Trophoblast cell (in vitro differentiated cells and primary cell): ENCODE measurements around the gene VMP1.

Source experiments
- DNase-seq, 2 donors: peaks; one replicate each; pipeline ENCODE4 v3.0.0-alpha.2; 2016
- H2AFZ ChIP-seq: 2 replicates; pipeline ENCODE4 v1.6.1; 2013; ENCODE audit warnings: low read length, moderate library complexity, mild to moderate bottlenecking; ENCODE audit not compliant: insufficient read depth, poor library complexity
- H2AK5ac ChIP-seq: 2 replicates; pipeline ENCODE4 v1.6.1; 2013; ENCODE audit warnings: mild to moderate bottlenecking, low read length
- H2BK120ac ChIP-seq: 2 replicates; pipeline ENCODE4 v1.6.1; 2013; ENCODE audit warnings: low read length, mild to moderate bottlenecking, moderate library complexity; ENCODE audit not compliant: insufficient read depth, poor library complexity
- H2BK12ac ChIP-seq: 2 replicates; pipeline ENCODE4 v1.6.1; 2013; ENCODE audit warnings: mild to moderate bottlenecking, low read length, moderate library complexity
- H2BK5ac ChIP-seq: 2 replicates; pipeline ENCODE4 v1.6.1; 2013; ENCODE audit warnings: low read length, low read depth, moderate library complexity, mild to moderate bottlenecking; ENCODE audit not compliant: poor library complexity
- H3K14ac ChIP-seq: 2 replicates; pipeline ENCODE4 v1.6.1; 2013; ENCODE audit warnings: mild to moderate bottlenecking, low read length
- H3K18ac ChIP-seq: 2 replicates; pipeline ENCODE4 v1.6.1; 2013; ENCODE audit warnings: mild to moderate bottlenecking, low read length
- H3K23ac ChIP-seq: 2 replicates; pipeline ENCODE4 v1.6.1; 2013; ENCODE audit warnings: low read length
- H3K27ac ChIP-seq: 2 replicates; pipeline ENCODE4 v1.5.1; 2013; ENCODE audit warnings: low read depth, mild to moderate bottlenecking, inconsistent platforms, low read length, moderate library complexity
- H3K27me3 ChIP-seq: 2 replicates; pipeline ENCODE4 v1.6.1; 2013; ENCODE audit warnings: inconsistent platforms, mild to moderate bottlenecking, low read length, moderate library complexity; ENCODE audit not compliant: insufficient read depth
- H3K36me3 ChIP-seq, 2 experiments: 1 replicate in 1 of 2; 2 replicates in 1 of 2; pipeline ENCODE4 v1.6.1; 2013; ENCODE audit warnings: low read length in 2 of 2, mild to moderate bottlenecking in 2 of 2, moderate library complexity in 1 of 2; ENCODE audit not compliant: insufficient read depth in 2 of 2, control insufficient read depth in 1 of 2
- H3K4ac ChIP-seq: 2 replicates; pipeline ENCODE4 v1.6.1; 2013; ENCODE audit warnings: low read depth, mild to moderate bottlenecking, low read length, moderate library complexity
- H3K4me1 ChIP-seq, 2 experiments: 1 replicate in 1 of 2; 2 replicates in 1 of 2; pipeline ENCODE4 v1.6.1; 2013; ENCODE audit warnings: low read length in 2 of 2, mild to moderate bottlenecking in 2 of 2, moderate library complexity in 1 of 2; ENCODE audit not compliant: insufficient read depth in 2 of 2, control insufficient read depth in 1 of 2
- H3K4me2 ChIP-seq: 2 replicates; pipeline ENCODE4 v1.6.1; 2013; ENCODE audit warnings: inconsistent platforms, mild to moderate bottlenecking, low read length, moderate library complexity
- H3K4me3 ChIP-seq: 2 replicates; pipeline ENCODE4 v1.5.1; 2013; ENCODE audit warnings: mild to moderate bottlenecking, low read depth, low read length, inconsistent platforms
- H3K79me1 ChIP-seq: one replicate; pipeline ENCODE4 v1.6.1; 2013; ENCODE audit warnings: low read length
- H3K79me2 ChIP-seq: 2 replicates; pipeline ENCODE4 v1.6.1; 2013; ENCODE audit warnings: low read length, mild to moderate bottlenecking; ENCODE audit not compliant: control insufficient read depth, insufficient read depth, poor library complexity
- H3K9ac ChIP-seq: 2 replicates; pipeline ENCODE4 v1.6.1; 2013; ENCODE audit warnings: mild to moderate bottlenecking, low read length
- H3K9me3 ChIP-seq: 2 replicates; pipeline ENCODE4 v1.6.1; 2013; ENCODE audit warnings: low read depth, mild to moderate bottlenecking, control low read depth, inconsistent platforms, low read length; ENCODE audit not compliant: insufficient read depth
- H4K12ac ChIP-seq: 2 replicates; pipeline ENCODE4 v1.6.1; 2013; ENCODE audit warnings: low read depth, mild to moderate bottlenecking, low read length, moderate library complexity
- H4K8ac ChIP-seq: 2 replicates; pipeline ENCODE4 v1.6.1; 2013; ENCODE audit warnings: low read depth, mild to moderate bottlenecking, low read length, moderate library complexity
- H4K91ac ChIP-seq: one replicate; pipeline ENCODE4 v1.6.1; 2013; ENCODE audit warnings: low read depth, mild to moderate bottlenecking, low read length, moderate library complexity
- WGBS: extraction: QIAGEN DNeasy Blood & Tissue Kit; methylation state at CpG from one replicate; pipeline ENCODE4 v1.1.7; 2013; ENCODE audit warnings: missing lambda C conversion rate; ENCODE audit not compliant: insufficient read length, insufficient coverage; ENCODE audit errors: extremely low coverage; 5-methylcytosine and 5-hydroxymethylcytosine counted together

Gene VMP1

GRCh38 chr17:59830846-59831486 is 123.5 kb downstream of the VMP1 start:
- Histone ChIP-seq H2BK120ac (no peak overlapping the region), H2BK5ac (no peak overlapping the region), H3K27me3 (no peaks in the 10 kb centered on the region), H3K4ac (no peak overlapping the region), H4K12ac (no peak overlapping the region), H3K9ac (no peak overlapping the region), H3K9me3 (no peaks in the 10 kb centered on the region), H4K91ac (peak overlapping the region; percentile 26), H3K23ac (no peak overlapping the region), H3K27ac (no peak overlapping the region), H2AK5ac (peak overlapping the region; percentile 72), H3K4me1 (peaks cover 3 to 10% of the 10 kb centered on the region in 2 experiments), H3K4me2 (no peak overlapping the region), H3K18ac (no peak overlapping the region), H2AFZ (no peak overlapping the region), H3K79me1 (peaks cover 16% of the 10 kb centered on the region), H3K4me3 (no peak overlapping the region), H3K79me2 (no peaks in the 10 kb centered on the region), H3K14ac (peak overlapping the region; percentile 32), H2BK12ac (peak overlapping the region; percentile 86), H3K36me3 (peaks cover 0 to 7% of the 10 kb centered on the region in 2 experiments), H4K8ac (no peak overlapping the region)
- DNase-seq: no peak
- no CpG with 5 or more reads among the region's 1 CpG for WGBS

GRCh38 chr17:59832883-59833379 is 125.5 kb downstream of the VMP1 start:
- no CpG with 5 or more reads among the region's 4 CpGs for WGBS
- Histone ChIP-seq H3K36me3 (peaks cover 0 to 4% of the 10 kb centered on the region in 2 experiments), H3K79me2 (no peaks in the 10 kb centered on the region), H3K9ac (no peak overlapping the region), H4K12ac (no peak overlapping the region), H4K91ac (no peak overlapping the region), H2BK120ac (no peak overlapping the region), H2BK12ac (no peak overlapping the region), H3K18ac (no peak overlapping the region), H3K4me3 (no peak overlapping the region), H3K79me1 (peaks cover 21% of the 10 kb centered on the region), H3K4me1 (peaks cover 3 to 12% of the 10 kb centered on the region in 2 experiments), H4K8ac (no peak overlapping the region), H3K9me3 (no peaks in the 10 kb centered on the region), H3K4ac (no peak overlapping the region), H3K23ac (no peak overlapping the region), H3K27ac (no peak overlapping the region), H3K4me2 (no peak overlapping the region), H2BK5ac (no peak overlapping the region), H3K27me3 (no peaks in the 10 kb centered on the region), H3K14ac (no peak overlapping the region), H2AFZ (no peak overlapping the region), H2AK5ac (no peak overlapping the region)
- DNase-seq: peak in 1 of 2 donors; percentile 78

GRCh38 chr17:59837308-59838051 is 130.0 kb downstream of the VMP1 start:
- H4K91ac ChIP-seq: no peak overlapping the region
- DNase-seq: peak; percentile 95 to 99
- H3K4me3 ChIP-seq: no peak overlapping the region
- peaks cover 8 to 11% of the 10 kb centered on the region in 2 experiments for H3K36me3 ChIP-seq
- H4K12ac ChIP-seq: no peak overlapping the region
- peaks cover 0 to 4% of the 10 kb centered on the region in 2 experiments for H3K4me1 ChIP-seq
- H3K4me2 ChIP-seq: peak overlapping the region; percentile 40
- H3K79me1 ChIP-seq: peaks cover 24% of the 10 kb centered on the region
- no peak overlapping the region for H2BK120ac ChIP-seq
- H2AK5ac ChIP-seq: no peak overlapping the region
- H4K8ac ChIP-seq: no peak overlapping the region
- no peak overlapping the region for H3K23ac ChIP-seq
- no peaks in the 10 kb centered on the region for H3K9me3 ChIP-seq
- H3K27ac ChIP-seq: peak overlapping the region; percentile 99
- peaks cover 7% of the 10 kb centered on the region for H3K79me2 ChIP-seq
- no peak overlapping the region for H2BK12ac ChIP-seq
- no peak overlapping the region for H3K9ac ChIP-seq
- H3K4ac ChIP-seq: no peak overlapping the region
- H2AFZ ChIP-seq: no peak overlapping the region
- H3K18ac ChIP-seq: no peak overlapping the region
- no peaks in the 10 kb centered on the region for H3K27me3 ChIP-seq
- H2BK5ac ChIP-seq: no peak overlapping the region
- WGBS: no CpG with 5 or more reads among the region's 8 CpGs
- H3K14ac ChIP-seq: no peak overlapping the region

GRCh38 chr17:59838052-59838916 is 130.8 kb downstream of the VMP1 start:
- H3K23ac ChIP-seq: no peak overlapping the region
- peak overlapping the region; percentile 84 for H3K18ac ChIP-seq
- H2AFZ ChIP-seq: no peak overlapping the region
- peak overlapping the region; percentile 88 for H4K12ac ChIP-seq
- H4K8ac ChIP-seq: peak overlapping the region; percentile 57
- peaks cover 0 to 4% of the 10 kb centered on the region in 2 experiments for H3K4me1 ChIP-seq
- peak overlapping the region; percentile 92 for H4K91ac ChIP-seq
- H3K9ac ChIP-seq: peak overlapping the region; percentile 100
- peaks cover 8 to 11% of the 10 kb centered on the region in 2 experiments for H3K36me3 ChIP-seq
- H2BK5ac ChIP-seq: peak overlapping the region; percentile 90
- no peaks in the 10 kb centered on the region for H3K27me3 ChIP-seq
- peak overlapping the region; percentile 68 for H3K4ac ChIP-seq
- H3K79me2 ChIP-seq: peaks cover 7% of the 10 kb centered on the region
- H2BK12ac ChIP-seq: no peak overlapping the region
- H3K14ac ChIP-seq: peak overlapping the region; percentile 82
- peak overlapping the region; percentile 50 for H3K4me2 ChIP-seq
- peak in 1 of 2 donors; percentile 36 for DNase-seq
- no peaks in the 10 kb centered on the region for H3K9me3 ChIP-seq
- H3K4me3 ChIP-seq: peak overlapping the region; percentile 92
- H2AK5ac ChIP-seq: peak overlapping the region; percentile 15
- H3K79me1 ChIP-seq: peaks cover 25% of the 10 kb centered on the region
- H2BK120ac ChIP-seq: peak overlapping the region; percentile 76
- H3K27ac ChIP-seq: peak overlapping the region; percentile 99
- no CpG with 5 or more reads among the region's 8 CpGs for WGBS
